Stimulated activated CD4-positive, alpha-beta T cell treated with anti-CD3 and anti-CD28 coated beads, Interleukin-4, amount 100 ng/mL, for 1 hour (primary cell): Measurements from ENCODE around the gene ABHD16B.

ENCODE experiments used
- DNase-seq: peaks from one replicate; pipeline ENCODE4 v3.0.0-alpha.2; 2020

ABHD16B gene

DNA sequence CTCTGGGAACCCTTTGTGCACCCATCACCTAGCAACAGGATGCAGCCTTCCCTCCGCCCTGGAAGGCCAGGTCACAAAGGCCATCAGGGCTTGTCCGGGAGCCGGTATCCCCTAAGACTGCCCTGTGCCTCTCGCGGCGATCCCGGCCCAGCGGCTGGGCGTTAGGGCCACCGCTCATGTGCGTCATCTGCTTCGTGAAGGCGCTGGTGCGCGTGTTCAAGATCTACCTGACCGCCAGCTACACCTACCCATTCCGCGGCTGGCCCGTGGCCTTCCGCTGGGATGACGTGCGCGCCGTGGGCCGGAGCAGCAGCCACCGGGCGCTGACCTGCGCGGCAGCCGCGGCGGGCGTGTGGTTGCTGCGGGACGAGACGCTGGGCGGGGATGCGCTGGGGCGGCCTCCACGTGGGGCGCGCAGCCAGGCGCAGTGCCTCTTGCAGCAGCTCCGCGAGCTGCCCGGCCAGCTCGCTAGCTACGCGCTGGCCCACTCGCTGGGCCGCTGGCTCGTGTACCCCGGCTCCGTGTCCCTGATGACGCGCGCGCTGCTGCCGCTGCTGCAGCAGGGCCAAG lies at the start of gene ABHD16B:
ABHD16B (plus strand) TSS at position 134 of the 570 bp plus-strand sequence; CDS start at position 177, 43 bp downstream.
- DNase-seq, result no peak

DNA sequence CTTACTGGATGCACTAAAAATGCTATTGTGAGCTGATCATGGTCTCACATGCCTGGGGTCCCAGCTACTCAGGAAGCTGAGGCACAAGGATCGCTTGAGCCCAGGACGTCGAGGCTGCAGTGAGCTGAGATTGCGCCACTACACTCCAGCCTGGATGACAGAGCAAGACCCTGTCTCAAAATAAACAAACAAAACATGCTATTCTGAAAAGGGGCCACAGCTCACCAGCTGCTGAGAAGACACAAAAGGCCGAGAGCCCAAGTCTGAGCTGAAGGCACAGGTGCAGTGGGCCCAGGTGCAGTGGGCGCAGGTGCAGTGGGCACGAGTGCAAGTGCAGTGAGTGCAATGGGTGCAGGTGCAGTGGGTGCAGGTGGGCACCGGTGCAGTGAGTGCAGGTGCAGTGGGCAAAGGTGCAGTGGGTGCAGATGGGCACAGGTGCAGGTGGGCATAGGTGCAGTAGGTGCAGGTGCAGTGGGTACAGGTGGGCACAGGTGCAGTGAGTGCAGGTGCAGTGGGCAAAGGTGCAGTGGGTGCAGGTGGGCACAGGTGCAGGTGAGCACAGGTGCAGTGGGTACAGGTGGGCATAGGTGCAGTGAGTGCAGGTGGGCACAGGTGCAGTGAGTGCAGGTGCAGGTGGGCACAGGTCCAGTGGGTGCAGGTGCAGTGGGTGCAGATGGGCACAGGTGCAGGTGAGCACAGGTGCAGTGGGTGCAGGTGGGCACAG lies 46.2 kb upstream of the ABHD16B start:
- DNase-seq, result no peak

DNA sequence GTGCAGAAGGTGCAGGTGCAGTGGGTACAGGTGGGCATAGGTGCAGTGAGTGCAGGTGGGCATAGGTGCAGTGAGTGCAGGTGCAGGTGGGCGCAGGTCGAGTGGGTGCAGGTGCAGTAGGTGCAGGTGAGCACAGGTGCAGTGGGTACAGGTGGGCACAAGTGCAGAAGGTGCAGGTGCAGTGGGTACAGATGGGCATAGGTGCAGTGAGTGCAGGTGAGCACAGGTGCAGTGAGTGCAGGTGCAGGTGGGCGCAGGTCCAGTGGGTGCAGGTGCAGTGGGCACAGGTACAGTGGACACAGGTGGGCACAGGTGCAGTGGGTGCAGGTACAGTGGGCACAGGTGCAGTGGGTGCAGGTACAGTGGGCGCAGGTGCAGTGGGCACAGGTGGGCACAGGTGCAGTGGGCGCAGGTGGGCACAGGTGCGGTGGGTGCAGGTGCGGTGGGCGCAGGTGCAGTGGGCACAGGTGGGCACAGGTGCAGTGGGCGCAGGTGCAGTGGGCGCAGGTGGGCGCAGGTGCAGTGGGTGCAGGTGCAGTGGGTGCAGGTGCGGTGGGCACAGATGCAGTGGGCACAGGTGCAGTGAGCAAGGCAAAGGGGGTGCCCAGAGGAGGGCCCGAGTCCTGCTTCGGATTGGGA lies 45.6 kb upstream of the ABHD16B start:
- no peak for DNase-seq

DNA sequence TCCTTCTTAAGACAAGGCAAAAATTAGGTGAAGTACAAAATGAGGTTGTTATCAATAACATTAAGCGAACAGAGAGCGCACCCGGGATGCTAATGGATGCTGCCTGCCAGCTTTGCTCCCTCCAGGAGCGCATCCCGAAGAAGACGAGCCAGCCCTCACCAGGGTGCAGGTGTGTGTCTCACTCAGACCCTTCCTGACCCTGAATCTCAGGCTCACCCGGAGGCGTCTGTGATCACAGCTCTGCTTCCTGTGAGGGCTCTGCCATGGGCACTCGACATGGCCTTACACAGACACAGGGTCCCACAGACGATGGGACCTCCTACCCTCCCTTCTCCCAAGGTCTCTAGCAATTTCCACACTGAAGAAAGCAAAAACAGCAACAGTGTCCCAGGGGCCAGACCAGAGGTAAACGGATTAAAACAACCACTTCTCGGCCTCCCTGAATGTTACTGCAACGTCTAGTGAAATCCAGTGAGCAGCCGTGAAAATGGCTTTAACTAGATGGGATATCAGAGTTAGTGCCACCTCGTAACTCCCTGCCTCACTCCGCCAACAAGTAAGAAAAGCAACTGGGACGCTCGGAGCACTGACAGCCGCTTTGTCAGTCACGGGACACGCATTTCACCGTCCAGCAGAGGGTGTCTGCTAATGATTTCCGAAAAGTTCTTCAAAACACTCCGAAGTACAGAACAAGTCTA lies 41.9 kb upstream of the ABHD16B start:
- DNase-seq, result no peak

DNA sequence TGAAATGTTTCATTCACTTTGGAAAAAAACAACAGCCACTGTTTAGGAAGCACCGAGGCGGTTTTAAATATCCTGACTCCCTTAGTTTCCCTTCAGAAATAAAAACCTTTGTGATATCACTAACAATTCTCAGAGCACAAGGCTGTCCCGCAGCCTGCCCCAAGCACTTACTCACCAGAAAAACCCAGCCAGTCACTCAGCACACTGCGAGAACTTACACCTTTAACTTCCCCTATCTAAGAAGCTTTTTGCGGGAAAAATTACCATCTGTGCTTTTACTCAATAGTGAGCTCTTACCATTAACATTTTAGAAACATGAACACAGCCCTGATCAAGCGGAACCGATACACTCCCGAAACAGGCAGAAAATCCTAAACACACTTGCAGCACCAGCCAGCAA lies 39.5 kb upstream of the ABHD16B start:
- no peak for DNase-seq

DNA sequence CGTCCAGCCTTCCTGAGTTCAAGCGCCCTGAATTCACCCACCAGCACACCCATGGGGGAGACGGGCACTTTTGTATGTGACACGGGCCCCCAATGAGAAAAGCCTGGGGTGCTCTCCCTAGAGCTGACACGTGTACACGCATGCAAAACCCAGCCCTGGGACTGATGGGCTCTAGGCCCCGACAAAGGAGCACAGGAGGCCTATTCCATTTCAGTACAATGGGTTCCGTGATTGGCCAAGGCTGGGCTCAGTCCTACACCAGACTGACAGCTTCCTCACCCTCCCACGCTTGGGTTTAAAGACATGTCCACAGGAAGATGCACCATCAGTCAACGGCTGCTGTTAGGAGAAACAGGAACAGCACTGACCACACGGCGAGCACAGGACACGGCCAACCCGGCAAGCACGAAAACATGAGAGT lies 39.0 kb upstream of the ABHD16B start:
- no peak for DNase-seq

DNA sequence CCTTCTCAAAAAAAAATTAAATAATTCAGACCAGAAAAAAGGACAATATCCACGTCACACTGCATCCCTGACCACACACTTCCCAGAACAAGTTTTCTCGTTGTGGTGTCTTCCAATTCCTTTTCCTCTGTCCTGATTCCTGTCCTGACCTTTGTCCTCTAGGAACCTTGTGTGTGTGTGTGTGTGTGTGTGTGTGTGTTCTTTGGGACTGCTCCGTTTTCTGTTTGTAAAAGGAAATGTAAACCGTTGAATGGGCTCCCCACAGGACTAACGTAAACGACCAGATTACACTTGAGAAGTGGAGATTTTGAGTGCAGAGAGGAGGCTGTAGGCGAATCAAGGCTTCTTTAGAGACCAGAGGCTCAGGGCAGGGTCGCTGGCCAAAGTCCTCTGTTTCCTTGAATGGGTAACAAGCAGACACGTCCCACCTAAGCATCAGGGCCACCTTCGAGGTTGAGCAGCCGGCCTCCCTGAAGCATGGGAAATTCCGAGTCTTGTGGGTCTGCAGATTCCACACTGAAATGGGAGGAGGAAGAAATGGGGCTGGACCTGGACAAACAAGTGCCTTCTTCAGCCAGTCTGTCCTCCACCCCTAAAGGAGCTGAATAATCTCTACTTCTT lies 37.5 kb upstream of the ABHD16B start:
- no peak for DNase-seq

DNA sequence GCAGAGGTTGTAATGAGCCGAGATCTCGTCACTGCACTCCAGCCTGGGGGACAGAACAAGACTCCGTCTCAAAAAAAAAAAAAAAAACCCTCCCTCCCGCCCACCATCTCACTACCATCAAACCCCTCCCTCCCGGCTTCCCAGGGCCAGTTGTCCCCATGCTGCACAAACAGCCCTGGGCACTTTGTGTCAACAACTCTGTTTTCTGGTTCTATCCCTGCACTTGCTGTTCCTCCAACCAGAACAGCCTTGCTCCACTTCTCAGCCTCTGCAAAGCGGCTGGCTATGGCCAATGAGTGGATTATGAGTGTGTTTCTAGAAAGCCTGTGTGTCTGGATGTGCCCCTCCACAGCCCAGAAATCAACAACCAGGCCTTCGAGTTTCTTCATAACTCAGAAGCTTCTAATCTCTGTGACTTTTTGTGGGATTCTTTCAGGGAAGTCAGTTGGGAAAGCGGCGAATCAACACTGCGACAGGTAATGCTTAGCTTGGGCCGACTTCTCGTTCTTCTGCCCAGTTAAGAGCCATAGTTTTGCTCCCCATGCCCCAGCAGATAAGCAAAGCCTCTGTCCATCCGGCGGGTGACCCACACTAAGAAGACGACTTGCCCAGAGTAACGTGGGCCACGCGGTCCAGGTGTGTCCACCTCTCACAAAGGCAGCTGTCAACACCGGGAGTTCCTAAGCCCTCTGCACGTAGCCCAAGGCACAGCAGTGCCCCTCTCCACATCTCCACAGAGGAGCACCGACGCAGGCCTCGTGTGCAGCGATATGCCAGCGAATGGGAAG lies 35.8 kb upstream of the ABHD16B start:
- no peak for DNase-seq

DNA sequence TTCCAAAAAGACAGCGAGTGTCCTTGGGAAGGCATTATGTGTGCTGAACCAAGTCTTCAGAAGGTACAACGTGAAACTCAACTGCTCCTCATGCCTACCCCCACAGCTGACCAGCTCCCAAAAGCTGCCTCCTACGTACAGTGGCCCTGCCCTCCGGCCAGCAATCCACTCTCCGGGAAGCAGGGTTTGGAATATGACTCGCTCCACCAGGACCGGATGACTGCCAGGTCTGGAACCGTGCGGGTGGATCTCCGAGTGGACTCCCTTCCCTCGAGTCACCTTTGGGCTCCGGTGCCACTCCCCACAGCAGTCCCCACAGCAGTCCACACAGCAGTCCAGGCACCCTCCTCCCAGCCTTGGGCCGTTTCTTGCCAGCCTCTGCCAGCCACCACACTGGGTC lies 34.5 kb upstream of the ABHD16B start:
- no peak for DNase-seq

DNA sequence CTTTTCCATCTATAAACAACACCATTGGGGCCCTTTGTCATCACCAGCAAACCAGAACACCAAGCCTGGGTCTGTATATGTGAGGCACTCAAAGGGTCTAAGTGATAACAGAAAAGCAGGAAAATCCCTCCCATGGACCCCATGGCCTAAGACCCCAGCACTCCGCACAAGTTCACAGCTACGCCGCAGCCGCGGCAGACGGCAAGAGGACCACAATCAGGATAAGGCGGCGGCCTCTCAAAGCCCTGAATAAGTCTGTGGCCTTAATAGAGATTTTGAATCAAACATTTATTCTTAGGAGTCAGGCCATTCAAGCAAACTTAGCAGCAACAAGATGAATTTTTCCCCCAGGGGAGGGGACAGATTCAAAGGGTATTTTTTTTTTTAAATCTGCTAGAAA lies 33.2 kb upstream of the ABHD16B start:
- no peak for DNase-seq

DNA sequence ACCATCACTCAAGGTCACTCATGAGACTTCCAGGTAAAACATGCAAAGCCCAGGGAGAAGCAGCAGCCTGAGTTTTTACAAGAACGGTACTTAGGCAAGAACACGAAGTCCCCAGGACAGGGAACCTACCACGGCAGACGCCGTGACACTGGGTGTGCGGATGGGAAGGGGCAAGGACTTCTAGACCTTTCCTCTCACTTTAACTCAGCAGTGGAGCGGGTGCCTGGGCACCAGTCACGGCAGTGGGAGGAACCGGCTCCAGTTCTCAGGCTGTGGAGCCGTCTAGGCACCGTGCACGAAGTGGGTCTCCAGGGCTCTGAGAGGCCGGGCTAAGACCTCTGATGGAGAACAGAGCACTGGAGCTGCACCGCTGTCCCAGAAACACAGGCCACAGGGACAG lies 32.8 kb upstream of the ABHD16B start:
- no peak for DNase-seq

DNA sequence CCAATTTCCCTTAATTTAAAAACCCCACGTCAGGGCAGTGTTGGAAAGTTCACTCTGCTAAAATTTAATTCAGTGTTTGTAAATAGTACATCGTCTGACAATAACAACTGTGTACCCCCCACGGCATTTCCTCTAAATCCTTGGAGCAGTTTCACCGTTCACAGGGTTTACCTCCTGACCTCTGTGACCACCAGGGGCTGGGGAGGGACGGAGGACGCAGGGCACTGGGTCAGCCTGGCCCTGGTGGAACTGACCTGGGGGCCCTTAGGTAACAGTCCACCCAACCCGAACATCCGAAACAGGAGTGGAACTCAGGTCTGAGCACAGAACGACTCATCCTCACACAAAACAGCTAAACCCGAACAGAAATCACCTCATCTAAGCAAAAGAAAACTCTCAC lies 32.3 kb upstream of the ABHD16B start:
- DNase-seq, result no peak

DNA sequence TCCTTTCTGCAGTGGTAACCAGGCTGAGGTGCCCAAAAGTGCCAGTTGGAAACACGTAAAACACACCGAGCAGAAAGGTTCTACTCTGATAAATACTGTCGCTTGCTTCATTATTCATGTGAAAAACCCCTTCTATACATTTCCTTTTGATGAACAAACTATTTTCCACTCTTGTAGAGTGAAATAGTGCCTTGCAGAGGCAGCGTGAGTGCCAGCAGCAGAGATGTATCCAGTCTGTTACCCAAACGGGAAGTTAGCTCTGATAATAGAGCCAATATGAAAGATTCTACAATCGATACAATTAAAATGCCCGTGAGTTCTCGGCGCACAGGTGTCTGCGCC lies 31.7 kb upstream of the ABHD16B start:
- no peak for DNase-seq

DNA sequence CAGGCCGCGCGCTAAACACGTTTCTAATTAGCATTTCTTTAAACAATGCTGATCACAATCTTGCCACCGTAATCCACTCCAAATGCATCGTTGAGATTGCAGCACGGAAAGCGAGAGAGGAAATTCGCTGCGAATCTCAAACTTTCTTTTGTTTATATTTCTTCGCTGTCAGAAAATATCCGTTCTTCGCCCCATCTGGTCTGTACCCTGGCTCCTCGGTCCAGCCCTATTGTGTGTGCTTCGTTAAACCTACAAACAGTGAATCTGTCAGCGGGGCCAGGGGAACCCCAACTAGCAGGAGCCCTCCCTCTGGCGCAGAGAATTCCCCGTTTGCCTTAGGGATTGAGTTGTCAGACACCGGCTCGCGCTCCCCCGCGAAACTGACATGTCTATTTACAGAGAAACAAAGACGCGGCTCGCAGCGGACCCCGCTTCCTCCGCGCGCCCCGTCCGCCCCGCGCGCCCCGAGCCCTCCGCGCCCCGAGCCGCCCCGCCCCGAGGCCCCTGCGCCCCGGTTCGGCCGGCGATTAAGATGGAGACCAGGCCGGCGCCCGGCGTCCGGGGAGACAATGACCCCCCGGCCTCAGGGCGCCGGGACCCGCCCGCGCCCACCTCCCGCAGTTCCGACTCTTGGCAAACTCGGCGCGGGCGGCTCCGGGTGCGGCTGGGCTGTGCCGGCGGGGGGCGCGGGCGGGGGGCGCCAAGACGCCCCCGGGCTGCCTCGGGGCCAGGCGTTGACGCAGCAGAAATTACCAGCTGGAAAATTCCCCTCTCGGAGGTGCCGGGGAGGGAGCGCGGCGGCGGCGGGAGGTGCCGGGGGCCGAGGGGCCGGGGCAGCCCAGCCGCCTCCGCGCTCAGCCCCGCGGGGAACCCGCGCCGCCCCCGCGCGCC lies 31.1 kb upstream of the ABHD16B start:
- no peak for DNase-seq

DNA sequence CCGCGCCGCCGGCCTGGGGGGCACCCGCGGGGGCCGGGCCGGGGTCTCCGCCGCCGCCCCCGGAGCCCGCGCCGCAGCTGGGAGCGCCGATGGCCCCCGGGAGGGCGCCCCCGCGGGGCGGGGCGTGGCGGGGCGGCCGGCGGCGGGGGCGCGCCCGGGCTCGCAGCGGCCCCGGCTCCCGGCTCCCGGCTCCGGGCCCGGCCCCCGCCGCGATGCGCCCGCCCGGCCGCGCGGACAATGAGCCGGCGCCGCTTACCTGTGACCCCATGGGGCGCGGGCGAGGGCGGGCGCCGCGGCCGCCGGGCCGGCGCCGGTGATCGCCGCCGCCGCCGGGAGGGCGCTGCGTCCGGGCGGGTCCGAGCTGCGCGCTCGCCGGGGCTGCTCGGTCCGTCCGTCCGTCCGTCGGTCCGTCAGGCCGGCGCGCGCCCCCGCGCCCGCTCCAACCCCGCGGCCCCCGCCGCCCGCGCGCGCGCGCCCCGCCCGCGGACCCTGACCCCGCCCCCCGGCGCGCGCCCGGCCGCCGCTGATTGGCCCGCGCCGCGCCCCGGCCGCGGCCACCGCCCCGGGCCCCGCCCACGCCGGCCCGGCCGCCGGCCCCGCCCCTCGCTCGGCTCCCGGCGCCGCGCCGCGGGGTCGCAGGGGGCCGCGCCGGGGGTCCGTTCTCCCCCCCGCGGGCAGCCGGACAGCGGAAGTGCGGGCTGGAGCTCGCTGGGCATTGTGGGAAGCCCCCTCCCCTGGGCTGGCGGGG lies 30.3 kb upstream of the ABHD16B start, which contains the start of gene ZBTB46:
ZBTB46 (minus strand) TSS at position 424 of the 748 bp plus-strand sequence. CDS start 40,507 bp downstream, outside the sequence.
- no peak for DNase-seq

DNA sequence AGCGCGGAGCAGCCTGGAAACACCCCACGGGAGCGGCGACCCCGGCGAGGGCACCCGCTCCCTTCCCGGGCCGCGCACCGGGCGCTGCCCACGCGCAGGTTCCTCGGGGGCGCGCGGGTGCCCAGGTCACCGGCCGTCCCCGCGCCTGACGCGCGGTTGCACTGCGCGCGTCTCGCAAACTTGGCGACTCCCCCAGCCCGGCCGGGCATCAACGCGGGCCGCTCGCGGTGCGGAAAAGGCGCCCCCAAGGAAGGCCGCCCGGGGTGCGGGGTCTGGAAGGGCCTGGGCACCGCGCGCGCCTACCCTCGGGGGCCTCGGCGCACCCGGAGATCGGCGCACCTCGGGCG lies 29.7 kb upstream of the ABHD16B start:
- DNase-seq, result no peak

DNA sequence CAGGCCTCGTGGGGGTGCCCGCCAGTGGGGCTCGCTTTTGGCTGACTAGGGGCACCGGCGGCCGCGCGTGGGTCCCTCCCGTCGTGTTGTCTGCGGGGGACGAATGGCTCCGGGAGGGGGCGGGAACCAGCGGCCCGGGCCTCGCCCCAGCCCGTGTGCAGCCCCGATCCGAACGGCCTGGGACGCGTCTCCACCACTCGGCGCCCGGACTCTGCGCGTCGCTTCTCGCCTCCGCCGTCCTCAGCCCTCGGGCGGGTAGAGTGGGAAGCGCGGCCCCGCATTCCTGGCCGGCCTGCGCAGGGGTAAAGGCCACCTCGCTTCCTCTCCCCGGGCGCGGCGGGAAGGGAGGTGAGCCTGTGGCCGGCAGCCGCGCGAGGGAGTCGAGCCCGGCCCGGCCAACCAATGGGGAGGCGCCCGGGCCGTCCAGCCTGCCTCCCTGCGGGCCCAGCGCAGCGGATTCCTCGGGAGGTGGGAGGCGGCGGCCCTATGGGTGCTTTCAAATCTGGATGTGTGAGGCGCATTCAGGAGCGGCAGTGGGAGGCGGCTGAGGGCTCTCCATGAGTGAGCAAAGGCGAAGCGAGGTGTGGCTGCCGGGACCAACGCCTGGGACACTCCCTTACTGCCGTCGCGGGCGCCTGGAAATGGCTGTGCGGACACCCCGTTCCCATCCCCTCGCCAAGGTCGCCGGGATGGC lies 29.2 kb upstream of the ABHD16B start:
- DNase-seq, result no peak

DNA sequence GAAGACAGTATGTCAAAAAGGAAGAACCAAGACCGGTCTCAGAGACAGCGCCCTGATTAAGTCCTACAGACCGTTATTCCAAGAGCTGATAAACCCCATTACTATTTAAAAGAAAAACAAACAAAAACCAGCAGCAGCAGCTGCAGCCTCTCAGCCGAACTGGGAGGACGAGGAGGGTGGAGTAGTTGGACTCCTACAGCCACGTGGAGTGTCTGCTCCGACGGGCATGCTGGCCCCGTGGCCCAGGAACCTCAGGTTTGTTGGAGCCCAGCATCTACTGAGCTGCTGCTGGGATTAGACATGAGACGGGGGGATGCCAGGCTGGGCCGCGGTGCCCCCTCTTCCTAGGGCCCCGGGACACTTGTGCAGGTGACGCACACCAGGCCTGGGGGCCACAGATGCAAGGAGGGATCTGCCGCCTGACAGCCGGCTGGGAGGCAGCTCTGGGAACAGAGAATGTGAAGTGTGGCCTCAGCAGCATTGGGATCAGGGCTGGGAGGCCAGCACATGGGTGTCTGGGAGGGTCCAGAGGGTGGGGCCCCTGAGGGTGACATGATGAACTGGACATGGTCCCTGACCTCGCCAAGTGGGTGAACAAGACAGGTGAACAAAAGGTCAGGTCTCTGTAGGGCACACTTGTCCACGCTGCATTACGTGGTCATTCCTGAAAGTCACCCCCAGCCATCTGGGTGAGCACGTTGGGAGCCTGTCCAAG lies 27.4 kb upstream of the ABHD16B start:
- no peak for DNase-seq

DNA sequence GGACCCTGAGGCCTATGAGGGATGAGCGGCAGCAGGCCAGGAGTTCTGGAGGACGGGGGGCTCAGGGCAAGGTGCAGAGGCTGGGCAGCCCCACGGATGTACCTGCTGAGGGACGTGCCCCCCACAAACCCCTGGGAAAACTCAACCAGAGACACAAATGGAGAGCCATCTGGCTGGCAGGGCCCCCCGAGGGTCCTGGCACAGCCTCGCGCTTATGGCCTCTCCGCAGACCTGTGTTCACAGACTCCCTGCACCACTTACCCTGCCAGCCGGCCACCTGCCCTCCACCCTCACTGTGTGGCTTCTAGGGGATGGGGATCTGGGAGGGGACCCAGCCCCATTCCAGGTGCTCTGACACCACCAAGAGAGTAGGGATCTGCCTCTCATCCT lies 26.8 kb upstream of the ABHD16B start:
- no peak for DNase-seq
